BLaER1 (cell line): ENCODE results near the gene CTPS1.

Experiments
- H3K27ac ChIP-seq: shearing (Covaris generic); formaldehyde crosslinking; 2 replicates; pipeline ENCODE4 v1.8.1; 2022
- H3K27me3 ChIP-seq: shearing (Covaris generic); formaldehyde crosslinking; 2 replicates; pipeline ENCODE4 v1.8.1; 2022
- H3K36me3 ChIP-seq: shearing (Covaris generic); formaldehyde crosslinking; 2 replicates; pipeline ENCODE4 v1.8.1; 2022
- H3K4me1 ChIP-seq: shearing (Covaris generic); formaldehyde crosslinking; 2 replicates; pipeline ENCODE4 v1.8.1; 2022
- H3K4me2 ChIP-seq: shearing (Covaris generic); formaldehyde crosslinking; 2 replicates; pipeline ENCODE4 v1.8.1; 2022
- H3K4me3 ChIP-seq: shearing (Covaris generic); formaldehyde crosslinking; 2 replicates; pipeline ENCODE4 v1.8.1; 2022
- H3K9ac ChIP-seq: shearing (Covaris generic); formaldehyde crosslinking; 2 replicates; pipeline ENCODE4 v1.8.1; 2022
- H3K9me3 ChIP-seq: shearing (Covaris generic); formaldehyde crosslinking; 2 replicates; pipeline ENCODE4 v1.8.1; 2022
- H4K20me1 ChIP-seq: shearing (Covaris generic); formaldehyde crosslinking; 2 replicates; pipeline ENCODE4 v1.8.1; 2022
- Cebpa-rat ChIP-seq: shearing (Covaris generic); IDR thresholded peaks from 2 replicates; pipeline ENCODE4 v1.8.1; 2022

CTPS1 gene

GRCh38 chr1:40987439-40988276, 8.2 kb downstream of the CTPS1 start:
- Histone ChIP-seq H3K27me3 (no peaks in the 10 kb centered on the region), H3K4me1 (peaks cover 49% of the 10 kb centered on the region), H3K4me2 (peak overlapping the region; percentile 96; the same call in 1 of the 2 replicates), H3K27ac (peak overlapping the region; percentile 84), H3K36me3 (peaks cover 96% of the 10 kb centered on the region), H3K9ac (no peak overlapping the region), H4K20me1 (peaks cover 19% of the 10 kb centered on the region; the same call in 1 of the 2 replicates), H3K9me3 (no peaks in the 10 kb centered on the region), H3K4me3 (no peak overlapping the region)
- TF ChIP-seq Cebpa-rat: no peak

DNA sequence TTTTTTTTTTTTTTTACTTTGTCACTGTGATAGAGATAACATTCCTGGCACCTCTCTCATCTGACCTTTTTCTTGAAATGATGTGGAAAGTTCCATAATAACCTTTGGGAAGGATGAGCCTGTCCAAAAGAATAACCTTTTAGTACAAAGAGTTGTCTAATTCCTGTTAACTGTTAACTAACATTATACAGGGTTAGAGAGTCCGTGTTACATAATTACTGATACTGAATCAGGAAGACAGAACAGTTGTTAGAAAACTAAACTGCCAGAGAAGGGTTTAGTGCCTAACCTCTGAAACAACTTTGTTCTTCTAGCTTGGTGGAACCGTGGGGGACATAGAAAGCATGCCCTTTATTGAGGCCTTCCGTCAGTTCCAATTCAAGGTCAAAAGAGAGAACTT, 8.8 kb downstream of the CTPS1 start:
- Histone ChIP-seq H3K27me3 (no peaks in the 10 kb centered on the region), H3K27ac (0 out of 2 replicates have a peak overlapping the region, but pooled peaks have one; percentile 3), H3K9ac (no peak overlapping the region), H4K20me1 (peaks cover 17% of the 10 kb centered on the region; the same call in 1 of the 2 replicates), H3K4me2 (no peak overlapping the region), H3K4me1 (peaks cover 43% of the 10 kb centered on the region), H3K9me3 (no peaks in the 10 kb centered on the region), H3K36me3 (peaks cover 97% of the 10 kb centered on the region), H3K4me3 (no peak overlapping the region)
- TF ChIP-seq Cebpa-rat: no peak

GRCh38 chr1:40989066-40989465, 9.6 kb downstream of the CTPS1 start:
- Histone ChIP-seq H4K20me1 (peaks cover 22% of the 10 kb centered on the region; the same call in 1 of the 2 replicates), H3K4me3 (no peak overlapping the region)

GRCh38 chr1:40997096-40997495, 17.6 kb downstream of the CTPS1 start:
- Histone ChIP-seq H3K27ac (no peak overlapping the region), H3K27me3 (no peaks in the 10 kb centered on the region), H3K4me2 (no peak overlapping the region), H3K9me3 (no peaks in the 10 kb centered on the region), H3K9ac (no peak overlapping the region), H3K4me1 (peaks cover 12% of the 10 kb centered on the region), H3K36me3 (peaks cover 100% of the 10 kb centered on the region), H3K4me3 (no peak overlapping the region), H4K20me1 (peaks cover 52% of the 10 kb centered on the region)
- no peak for TF ChIP-seq Cebpa-rat

More at GRCh38 chr1:40989066-40989465, 9.6 kb downstream of the CTPS1 start:
- Histone ChIP-seq H3K27ac (no peak overlapping the region; the same call in 1 of the 2 replicates), H3K9me3 (no peaks in the 10 kb centered on the region), H3K4me2 (no peak overlapping the region), H3K4me1 (peaks cover 35% of the 10 kb centered on the region), H3K9ac (no peak overlapping the region), H3K27me3 (no peaks in the 10 kb centered on the region), H3K36me3 (peaks cover 97% of the 10 kb centered on the region)
- no peak for TF ChIP-seq Cebpa-rat

DNA sequence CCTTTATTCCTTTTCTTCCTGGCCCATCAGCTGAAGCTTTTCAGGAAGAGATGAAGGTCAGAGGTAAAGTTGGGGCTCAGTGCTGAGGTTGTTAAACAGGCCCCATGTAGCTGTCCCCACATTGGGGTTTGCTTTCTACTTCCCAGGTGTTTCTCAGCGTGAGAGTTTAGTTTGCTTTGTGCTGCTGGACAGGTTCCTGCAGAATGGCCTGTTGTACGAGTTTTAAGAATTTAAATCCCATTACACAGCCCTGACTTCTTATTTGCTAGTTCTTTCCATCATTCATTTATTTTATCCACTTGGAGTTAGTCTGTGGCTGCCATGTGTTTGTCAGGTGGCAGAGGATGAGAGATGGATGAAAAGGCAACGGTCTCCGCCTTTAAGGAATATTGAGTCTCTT, 19.2 kb downstream of the CTPS1 start:
- no peak overlapping the region for H3K27ac ChIP-seq
- no peaks in the 10 kb centered on the region for H3K27me3 ChIP-seq
- H3K4me3 ChIP-seq: no peak overlapping the region
- H3K9me3 ChIP-seq: no peaks in the 10 kb centered on the region
- no peak overlapping the region for H3K4me2 ChIP-seq
- peaks cover 97% of the 10 kb centered on the region for H3K36me3 ChIP-seq
- TF ChIP-seq Cebpa-rat: no peak
- no peak overlapping the region for H3K9ac ChIP-seq
- H4K20me1 ChIP-seq: peaks cover 47% of the 10 kb centered on the region; the same call in 1 of the 2 replicates
- H3K4me1 ChIP-seq: peaks cover 28% of the 10 kb centered on the region

DNA sequence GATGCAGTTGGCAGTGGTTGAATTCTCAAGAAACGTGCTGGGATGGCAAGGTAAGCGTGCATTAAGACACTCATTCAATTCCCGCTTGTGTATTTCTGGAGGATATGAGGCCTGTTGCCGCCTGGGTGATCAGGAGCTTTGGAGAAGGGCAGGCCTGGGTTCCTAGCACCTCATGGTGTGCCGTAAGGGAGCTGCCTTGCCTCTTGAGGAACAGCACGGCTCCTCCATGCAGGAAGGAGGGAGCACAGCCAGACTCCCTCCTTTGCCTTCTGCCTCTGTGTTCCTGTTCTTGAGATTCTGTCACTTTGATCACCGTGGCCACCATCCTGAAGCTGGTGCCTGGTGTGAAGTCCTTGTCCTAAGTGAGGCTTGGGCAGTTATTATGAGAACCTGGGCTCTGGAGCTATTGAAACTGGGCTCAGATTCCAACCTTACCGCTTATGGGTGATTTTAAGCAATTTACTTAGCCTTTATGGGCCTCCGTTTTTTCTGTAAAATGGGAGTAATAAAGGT, 23.7 kb downstream of the CTPS1 start:
- Histone ChIP-seq H4K20me1 (peaks cover 22% of the 10 kb centered on the region; the same call in 1 of the 2 replicates), H3K27me3 (no peaks in the 10 kb centered on the region), H3K4me1 (peaks cover 73% of the 10 kb centered on the region), H3K9ac (peak overlapping the region; percentile 66), H3K36me3 (peaks cover 97% of the 10 kb centered on the region), H3K9me3 (no peaks in the 10 kb centered on the region), H3K4me2 (peak overlapping the region; percentile 81), H3K4me3 (peak overlapping the region; percentile 29; the same call in 1 of the 2 replicates), H3K27ac (peak overlapping the region; percentile 81)
- TF ChIP-seq Cebpa-rat: no peak

GRCh38 chr1:41003640-41004220, 24.2 kb downstream of the CTPS1 start:
- peaks cover 73% of the 10 kb centered on the region for H3K4me1 ChIP-seq
- H3K36me3 ChIP-seq: peaks cover 97% of the 10 kb centered on the region

DNA sequence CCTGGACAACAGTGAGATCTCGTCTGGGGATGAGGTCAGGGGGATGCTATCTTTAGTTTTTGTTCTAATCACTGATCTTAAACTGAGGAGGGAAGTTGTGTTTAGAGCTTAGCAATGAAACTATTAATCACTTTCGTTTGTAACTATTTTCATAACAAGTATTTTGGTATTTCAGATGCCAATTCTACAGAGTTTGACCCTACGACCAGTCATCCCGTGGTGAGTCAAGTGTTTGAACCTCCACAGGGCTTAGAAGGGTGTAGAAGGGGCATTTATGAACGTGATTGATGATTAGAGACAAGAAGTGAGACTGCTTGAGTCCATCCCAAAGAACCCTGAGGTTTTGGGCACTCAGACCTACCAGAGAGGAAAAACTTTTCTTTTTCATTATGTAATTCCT, 26.4 kb downstream of the CTPS1 start:
- no peak for TF ChIP-seq Cebpa-rat
- Histone ChIP-seq H3K9ac (0 out of 2 replicates have a peak overlapping the region, but pooled peaks have one; percentile 35), H4K20me1 (peaks cover 8% of the 10 kb centered on the region; the same call in 1 of the 2 replicates), H3K4me3 (no peak overlapping the region), H3K36me3 (peaks cover 97% of the 10 kb centered on the region), H3K9me3 (no peaks in the 10 kb centered on the region), H3K27me3 (no peaks in the 10 kb centered on the region), H3K4me2 (peak overlapping the region; percentile 73), H3K27ac (peak overlapping the region; percentile 99), H3K4me1 (peaks cover 95% of the 10 kb centered on the region)

More at GRCh38 chr1:41003640-41004220, 24.2 kb downstream of the CTPS1 start:
- Histone ChIP-seq H3K9ac (peak overlapping the region; percentile 66), H4K20me1 (peaks cover 19% of the 10 kb centered on the region; the same call in 1 of the 2 replicates), H3K4me2 (peak overlapping the region; percentile 81), H3K9me3 (no peaks in the 10 kb centered on the region), H3K4me3 (no peak overlapping the region), H3K27ac (peak overlapping the region; percentile 99), H3K27me3 (no peaks in the 10 kb centered on the region)
- TF ChIP-seq Cebpa-rat: no peak

GRCh38 chr1:41006942-41007865, 27.7 kb downstream of the CTPS1 start:
- H3K9ac ChIP-seq: no peak overlapping the region
- H3K4me3 ChIP-seq: no peak overlapping the region
- TF ChIP-seq Cebpa-rat: no peak
- peaks cover 8% of the 10 kb centered on the region; the same call in 1 of the 2 replicates for H4K20me1 ChIP-seq
- peaks cover 95% of the 10 kb centered on the region for H3K4me1 ChIP-seq
- H3K27ac ChIP-seq: peak overlapping the region; percentile 99; the same call in 1 of the 2 replicates
- peaks cover 97% of the 10 kb centered on the region for H3K36me3 ChIP-seq
- H3K4me2 ChIP-seq: peak overlapping the region; percentile 73; the same call in 1 of the 2 replicates
- H3K27me3 ChIP-seq: no peaks in the 10 kb centered on the region
- H3K9me3 ChIP-seq: no peaks in the 10 kb centered on the region
